IPS-20b (cell line): Measurements from ENCODE around the gene RAB26.
"Not testable (repeated sequence)": the region's sequence is repeated elsewhere in the genome, so short reads cannot be mapped to it uniquely, and the experiment has no call there.

ENCODE experiments used
- H3K27ac ChIP-seq: one replicate; pipeline ENCODE4 v1.5.1; 2013; ENCODE audit warnings: low read length
- H3K27me3 ChIP-seq: 2 replicates; pipeline ENCODE4 v1.6.1; 2013; ENCODE audit warnings: mild to moderate bottlenecking, low read length, inconsistent platforms; ENCODE audit not compliant: insufficient read depth
- H3K36me3 ChIP-seq: 2 replicates; pipeline ENCODE4 v1.6.1; 2013; ENCODE audit warnings: low read depth, mild to moderate bottlenecking, inconsistent platforms, low read length, moderate library complexity; ENCODE audit not compliant: insufficient read depth
- H3K4me1 ChIP-seq: 2 replicates; pipeline ENCODE4 v1.6.1; 2013; ENCODE audit warnings: mild to moderate bottlenecking, control low read depth, inconsistent platforms, low read length, moderate library complexity; ENCODE audit not compliant: insufficient read depth
- H3K4me3 ChIP-seq: 2 replicates; pipeline ENCODE4 v1.5.1; 2013; ENCODE audit warnings: mild to moderate bottlenecking, low read length, inconsistent platforms
- H3K9ac ChIP-seq: 2 replicates; pipeline ENCODE4 v1.6.1; 2013; ENCODE audit warnings: low read depth, mild to moderate bottlenecking, inconsistent platforms, low read length, moderate library complexity
- H3K9me3 ChIP-seq: 2 replicates; pipeline ENCODE4 v1.6.1; 2013; ENCODE audit warnings: mild to moderate bottlenecking, low read depth, low read length, inconsistent platforms; ENCODE audit not compliant: insufficient read depth

Gene RAB26

GRCh38 chr16:2110332-2111008 lies 38.0 kb upstream of the RAB26 start:
- H3K36me3 ChIP-seq, H3K4me3 ChIP-seq, H3K4me1 ChIP-seq, H3K27ac ChIP-seq, H3K9me3 ChIP-seq, H3K27me3 ChIP-seq, H3K9ac ChIP-seq: not testable (repeated sequence)

- not testable (repeated sequence) for H3K36me3 ChIP-seq, H3K4me3 ChIP-seq, H3K27ac ChIP-seq, H3K4me1 ChIP-seq, H3K9ac ChIP-seq, H3K9me3 ChIP-seq, H3K27me3 ChIP-seq
Observed at GRCh38 chr16:2111009-2111353, 37.4 kb upstream of the RAB26 start.

- H3K9me3 ChIP-seq, H3K9ac ChIP-seq, H3K36me3 ChIP-seq, H3K27me3 ChIP-seq, H3K4me1 ChIP-seq, H3K27ac ChIP-seq, H3K4me3 ChIP-seq: not testable (repeated sequence)
Observed at GRCh38 chr16:2111412-2112335, 36.8 kb upstream of the RAB26 start.

GRCh38 chr16:2112539-2113106 lies 35.8 kb upstream of the RAB26 start:
- H3K36me3 ChIP-seq, H3K27me3 ChIP-seq, H3K9ac ChIP-seq, H3K27ac ChIP-seq, H3K9me3 ChIP-seq, H3K4me1 ChIP-seq, H3K4me3 ChIP-seq: not testable (repeated sequence)

GRCh38 chr16:2114225-2114624 lies 34.2 kb upstream of the RAB26 start:
- H3K27me3 ChIP-seq, H3K9me3 ChIP-seq, H3K4me3 ChIP-seq, H3K36me3 ChIP-seq, H3K27ac ChIP-seq, H3K4me1 ChIP-seq, H3K9ac ChIP-seq: not testable (repeated sequence)

GRCh38 chr16:2114885-2115590 lies 33.4 kb upstream of the RAB26 start:
- H3K27me3 ChIP-seq, H3K4me1 ChIP-seq, H3K27ac ChIP-seq, H3K36me3 ChIP-seq, H3K9me3 ChIP-seq, H3K9ac ChIP-seq, H3K4me3 ChIP-seq: not testable (repeated sequence)

GRCh38 chr16:2115591-2115973 lies 32.8 kb upstream of the RAB26 start:
- Histone ChIP-seq H3K27ac (no peak overlapping the region), H3K4me3 (no peak overlapping the region), H3K4me1 (no peaks in the 10 kb centered on the region), H3K36me3 (no peaks in the 10 kb centered on the region), H3K9ac (no peak overlapping the region), H3K27me3 (no peaks in the 10 kb centered on the region), H3K9me3 (no peaks in the 10 kb centered on the region)

GRCh38 chr16:2116428-2116827 lies 32.0 kb upstream of the RAB26 start:
- H3K4me3 ChIP-seq, H3K27ac ChIP-seq, H3K9me3 ChIP-seq, H3K36me3 ChIP-seq, H3K9ac ChIP-seq, H3K27me3 ChIP-seq, H3K4me1 ChIP-seq: not testable (repeated sequence)

- not testable (repeated sequence) for H3K4me1 ChIP-seq, H3K9ac ChIP-seq, H3K27me3 ChIP-seq, H3K27ac ChIP-seq, H3K4me3 ChIP-seq, H3K9me3 ChIP-seq, H3K36me3 ChIP-seq
Observed at GRCh38 chr16:2117341-2117740, 31.1 kb upstream of the RAB26 start.

- H3K27me3 ChIP-seq, H3K27ac ChIP-seq, H3K9me3 ChIP-seq, H3K4me1 ChIP-seq, H3K36me3 ChIP-seq, H3K4me3 ChIP-seq, H3K9ac ChIP-seq: not testable (repeated sequence)
Observed at GRCh38 chr16:2117960-2118722, 30.3 kb upstream of the RAB26 start.

- H3K36me3 ChIP-seq, H3K4me3 ChIP-seq, H3K27ac ChIP-seq, H3K27me3 ChIP-seq, H3K4me1 ChIP-seq, H3K9me3 ChIP-seq, H3K9ac ChIP-seq: not testable (repeated sequence)
Observed at GRCh38 chr16:2121325-2121724, 27.1 kb upstream of the RAB26 start.
